Neural progenitor cell (in vitro differentiated cells): ENCODE data around the gene CST9.

Source experiments
- CTCF ChIP-seq: fragments of 200-600 bp; sonication (generic); IDR thresholded peaks from 2 replicates; pipeline ENCODE4 v1.5.1; 2017; ENCODE audit warnings: antibody characterized with exemption, mild to moderate bottlenecking
- EZH2 ChIP-seq: fragments of 200-600 bp; sonication (generic); IDR thresholded peaks from 2 replicates; pipeline ENCODE4 v1.6.1; 2017; ENCODE audit warnings: antibody characterized with exemption, mild to moderate bottlenecking, moderate library complexity

GRCh38 chr20:23627501-23627900, 21.8 kb upstream of the CST9 start:
- TF ChIP-seq CTCF (no peak), EZH2 (no peak)
